GM21423 (cell line): ENCODE results near the gene ZNF24.

Experiments used
- ATAC-seq: cut with Tn5 transposase; IDR thresholded peaks from one replicate; pipeline ENCODE4 v1.9.1; 2021; ENCODE audit warnings: mild to moderate bottlenecking, moderate library complexity; ENCODE audit not compliant: unreplicated experiment

The ZNF24 gene

DNA sequence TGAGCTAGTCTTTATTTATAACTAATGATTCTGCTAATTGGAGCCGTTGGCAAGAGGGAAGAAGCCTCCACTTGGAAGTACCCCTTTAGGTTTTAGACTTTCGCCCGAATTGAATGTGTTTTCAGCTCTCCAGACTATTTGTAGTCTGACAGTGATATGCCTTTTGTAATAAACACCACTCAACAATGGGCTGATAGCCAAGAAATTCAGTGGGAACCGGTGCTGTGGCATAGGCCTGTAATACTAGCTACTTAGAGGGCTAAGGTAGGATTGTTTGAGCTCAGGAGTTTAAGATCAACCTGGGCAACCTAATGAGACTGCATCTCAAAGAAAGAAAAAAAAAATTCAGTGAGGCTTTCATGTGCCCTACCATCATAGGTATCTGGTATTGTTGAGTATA lies 40.6 kb downstream of the ZNF24 start:
- no peak for ATAC-seq

DNA sequence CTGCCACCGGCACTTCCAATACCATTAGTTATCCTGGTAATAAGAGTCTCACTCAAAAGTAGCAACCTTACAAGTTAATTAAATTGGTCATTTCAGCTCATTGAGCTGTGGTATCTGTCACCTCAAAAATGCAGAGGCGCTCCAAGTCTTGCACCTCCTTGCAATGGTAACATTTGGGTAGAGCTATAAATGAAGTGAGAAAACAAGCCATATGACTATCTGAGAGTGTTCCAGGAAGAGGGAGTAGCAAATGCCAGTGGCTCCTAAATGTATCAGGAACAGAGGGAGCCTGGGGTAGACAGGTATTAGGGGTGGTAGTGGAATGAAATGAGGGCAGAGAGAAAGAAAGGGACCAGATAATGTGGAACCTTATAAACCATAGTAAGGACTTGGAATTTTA lies 48.2 kb downstream of the ZNF24 start:
- ATAC-seq: no peak

DNA sequence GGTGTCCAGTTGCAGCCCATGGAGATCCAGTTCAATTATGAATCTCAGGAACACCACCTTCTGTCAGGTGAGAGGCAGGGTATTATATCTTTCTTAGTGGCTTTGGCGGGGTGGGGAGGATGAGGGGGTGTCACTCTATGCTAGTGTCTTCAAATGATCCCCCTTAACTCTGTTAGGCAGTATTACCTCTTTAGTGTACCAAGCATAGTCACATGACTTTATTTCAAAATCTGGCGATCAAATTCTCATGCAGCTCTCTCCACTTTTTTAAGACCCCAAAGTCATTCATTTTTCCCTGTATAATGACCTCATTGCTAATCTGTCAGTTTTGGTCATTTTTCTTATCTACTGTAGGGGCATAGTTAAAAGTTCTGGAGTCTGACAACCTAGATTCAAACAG lies 53.1 kb downstream of the ZNF24 start:
- no peak for ATAC-seq

DNA sequence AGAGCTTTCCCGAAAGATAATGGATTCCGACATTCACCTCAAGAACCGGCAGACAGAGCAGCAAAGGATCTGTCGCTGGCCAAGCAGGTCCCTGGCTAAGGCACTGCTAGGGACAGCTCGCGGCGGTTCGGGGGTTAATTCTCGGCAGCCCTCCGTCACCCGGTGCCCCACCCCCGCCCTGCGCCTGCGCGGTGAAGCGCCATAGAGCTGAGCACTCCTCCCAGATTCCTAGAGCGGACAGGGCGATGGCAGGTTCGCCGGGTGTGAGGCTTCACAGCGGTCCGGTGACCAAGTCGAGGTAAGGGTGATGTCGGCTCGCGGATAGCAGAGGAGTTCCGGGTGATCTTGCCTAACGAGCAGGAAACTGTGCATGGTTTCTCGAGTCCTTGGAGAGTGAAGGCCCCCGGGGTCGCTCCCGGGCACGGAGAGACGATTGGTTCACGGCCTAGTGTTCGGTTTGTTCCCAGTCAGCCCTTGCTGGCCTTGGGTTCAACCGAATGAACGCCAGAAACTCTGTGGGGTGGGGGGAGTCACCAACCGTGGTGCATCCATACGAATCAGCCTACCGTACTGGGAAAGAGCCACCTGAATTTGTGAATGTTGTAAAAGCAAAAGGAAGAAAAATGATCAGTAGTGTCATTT lies 54.0 kb downstream of the ZNF24 start, which contains the start of gene ZSCAN30:
TSS of gene ZSCAN30 (minus strand) at position 136 of the 642 bp plus-strand sequence. CDS start 25,877 bp downstream, outside the sequence.
- peak; percentile 89 for ATAC-seq

DNA sequence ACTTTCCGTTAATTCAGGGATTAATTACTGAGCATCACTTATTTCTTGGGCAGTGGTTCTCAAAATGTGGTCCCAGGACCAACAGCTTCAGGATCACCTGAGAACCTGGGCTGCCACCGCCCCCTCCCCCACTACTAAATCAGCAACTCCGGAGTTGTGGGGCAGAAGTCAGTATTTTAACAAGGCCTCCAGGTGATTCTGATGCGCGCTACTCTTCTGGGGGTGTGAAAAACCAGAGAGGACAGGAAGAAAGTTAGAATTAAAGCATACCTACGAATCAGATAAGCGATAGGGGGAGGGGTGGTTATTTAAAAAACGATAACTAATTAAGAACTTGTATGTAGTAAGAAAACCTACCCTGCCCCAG lies 54.5 kb downstream of the ZNF24 start:
- peak; percentile 37 for ATAC-seq

DNA sequence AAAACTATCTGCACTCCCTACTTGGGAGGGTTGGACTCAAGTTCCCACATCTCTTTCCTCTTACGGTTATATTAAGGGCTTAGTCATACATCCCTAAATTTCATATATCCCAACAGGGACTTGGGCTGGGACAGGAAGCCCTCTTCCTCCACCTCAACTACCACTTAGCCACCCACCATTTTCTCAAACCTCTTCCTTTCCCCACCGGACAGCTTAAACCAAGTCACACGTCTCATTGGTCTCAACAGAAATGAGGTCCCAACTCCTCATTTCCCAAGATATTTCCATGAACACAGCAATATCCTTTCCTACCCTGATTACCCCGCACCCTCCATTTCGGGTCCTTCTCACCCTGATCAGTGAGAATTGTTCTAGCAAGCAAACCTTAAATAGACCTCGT lies 54.9 kb downstream of the ZNF24 start:
- peak; percentile 2 for ATAC-seq

DNA sequence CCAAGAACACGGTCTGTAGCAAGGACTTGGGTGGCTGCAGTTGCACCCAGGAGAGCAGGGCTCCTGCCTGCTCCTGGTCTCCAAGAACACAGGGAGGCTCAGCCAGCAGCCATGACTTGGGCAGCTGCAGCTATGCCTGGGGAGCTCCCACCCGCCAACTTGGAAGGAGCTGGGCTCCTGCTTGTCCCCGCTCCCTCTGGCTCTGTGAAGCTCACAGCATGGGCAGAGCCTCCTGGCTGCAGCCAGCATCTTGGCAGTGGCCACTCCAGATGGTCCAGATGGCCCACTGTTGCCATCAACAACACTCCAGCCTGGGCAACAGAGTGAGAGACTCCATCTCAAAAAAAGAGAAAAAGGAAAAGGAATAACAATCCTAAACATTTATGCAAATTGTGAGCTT lies 59.4 kb downstream of the ZNF24 start:
- no peak for ATAC-seq

DNA sequence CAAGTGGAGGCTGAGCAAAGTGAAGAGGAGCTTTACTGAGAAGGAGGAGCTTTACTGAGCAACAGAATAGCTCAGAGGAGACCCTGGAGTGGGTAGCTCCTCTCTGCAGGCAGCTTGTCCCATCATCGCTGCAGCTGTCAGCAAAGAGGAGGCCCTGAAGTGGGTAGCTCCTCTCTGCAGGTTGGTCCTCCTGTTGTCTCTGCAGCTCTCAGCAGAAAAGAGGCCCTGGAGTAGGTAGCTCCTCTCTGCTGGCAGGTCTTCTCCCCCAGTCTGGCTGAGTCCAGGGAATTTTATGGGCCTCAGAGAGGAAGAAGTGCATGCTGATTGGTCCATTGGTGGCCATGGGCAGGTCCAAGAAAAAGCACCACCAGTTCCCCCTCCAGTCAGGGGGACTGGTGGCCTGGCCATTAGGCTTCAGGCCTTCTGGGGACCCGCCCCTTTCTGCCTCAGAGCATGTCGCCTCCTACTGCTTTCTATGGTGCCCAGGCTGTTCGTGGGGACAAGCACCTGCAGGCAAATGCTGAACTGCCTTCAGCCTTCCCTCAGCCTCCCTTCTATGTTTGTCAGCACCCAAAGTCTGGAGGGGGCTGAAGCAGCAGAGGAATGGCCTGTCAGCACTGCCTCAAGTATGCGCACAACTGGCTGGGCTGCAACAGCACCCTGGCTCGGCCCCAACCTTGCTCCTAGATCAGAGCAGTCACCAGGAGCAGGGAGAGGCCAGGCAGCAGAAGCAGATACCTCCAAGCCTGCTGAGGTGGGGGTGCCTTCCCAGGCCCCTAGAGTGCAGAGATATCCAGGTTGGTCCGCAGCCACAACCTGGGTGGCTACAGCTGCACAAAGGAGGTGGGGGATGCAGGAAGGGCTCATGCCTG lies 60.1 kb downstream of the ZNF24 start:
- ATAC-seq: no peak

DNA sequence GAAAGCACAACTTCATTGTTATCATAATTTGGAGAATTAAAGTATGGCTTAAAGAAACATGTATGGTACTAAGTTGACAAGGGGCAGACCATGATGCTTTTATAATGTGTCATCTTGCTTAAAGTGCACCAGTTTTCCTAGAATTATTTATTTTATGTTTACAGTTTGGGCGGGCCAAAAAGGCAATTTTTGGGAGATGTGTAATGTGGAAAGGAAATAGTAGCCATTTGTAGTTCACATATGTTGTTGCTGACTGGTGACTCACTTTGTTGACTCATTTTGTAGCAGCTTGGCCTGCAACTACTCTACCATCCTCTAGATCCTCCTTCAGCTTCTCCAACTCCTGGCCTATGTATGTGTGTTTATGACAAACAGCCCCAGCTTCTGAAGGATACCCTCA lies 61.9 kb downstream of the ZNF24 start:
- ATAC-seq: no peak
